ENCODE results near the gene UGT1A7. TPM values are rescaled to one million over a fixed set of nuclear protein-coding genes. Genes with fewer than 3 reads are reported as not detected.

UGT1A7 gene
- total RNA-seq, 4 donors from 2014 or later = 4.6 TPM; not detected in 3

- TF ChIP-seq POLR2AphosphoS5 (IDR thresholded peaks at IDR 0.05) (no peak), POLR2A (IDR thresholded peaks at IDR 0.05) (no peak), EP300 (IDR thresholded peaks at IDR 0.05) (no peak)
- TF ChIP-seq, protein P1, sequence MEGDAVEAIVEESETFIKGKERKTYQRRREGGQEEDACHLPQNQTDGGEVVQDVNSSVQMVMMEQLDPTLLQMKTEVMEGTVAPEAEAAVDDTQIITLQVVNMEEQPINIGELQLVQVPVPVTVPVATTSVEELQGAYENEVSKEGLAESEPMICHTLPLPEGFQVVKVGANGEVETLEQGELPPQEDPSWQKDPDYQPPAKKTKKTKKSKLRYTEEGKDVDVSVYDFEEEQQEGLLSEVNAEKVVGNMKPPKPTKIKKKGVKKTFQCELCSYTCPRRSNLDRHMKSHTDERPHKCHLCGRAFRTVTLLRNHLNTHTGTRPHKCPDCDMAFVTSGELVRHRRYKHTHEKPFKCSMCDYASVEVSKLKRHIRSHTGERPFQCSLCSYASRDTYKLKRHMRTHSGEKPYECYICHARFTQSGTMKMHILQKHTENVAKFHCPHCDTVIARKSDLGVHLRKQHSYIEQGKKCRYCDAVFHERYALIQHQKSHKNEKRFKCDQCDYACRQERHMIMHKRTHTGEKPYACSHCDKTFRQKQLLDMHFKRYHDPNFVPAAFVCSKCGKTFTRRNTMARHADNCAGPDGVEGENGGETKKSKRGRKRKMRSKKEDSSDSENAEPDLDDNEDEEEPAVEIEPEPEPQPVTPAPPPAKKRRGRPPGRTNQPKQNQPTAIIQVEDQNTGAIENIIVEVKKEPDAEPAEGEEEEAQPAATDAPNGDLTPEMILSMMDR (IDR thresholded peaks at IDR 0.05) = no peak
- H3K27me3 ChIP-seq = peaks cover 11% of the 10 kb centered on the region
- WGBS, 2 donors (ENCODE audit: low coverage in 1 of 2) = 71 to 73% methylated on average over 2 to 3 of the region's 5 CpGs
- no peaks in the 10 kb centered on the region for H3K4me1 ChIP-seq
- no peak within 1 kb of the TSS for H3K4me3 ChIP-seq
- no peak for ATAC-seq
- H3K9me3 ChIP-seq = no peaks in the 10 kb centered on the region
- no peak within 1 kb of the TSS for H3K27ac ChIP-seq
- H3K36me3 ChIP-seq = no peaks in the 10 kb centered on the region
Measured at GRCh38 chr2:233671290-233672161, 10.2 kb upstream of the UGT1A7 start, which contains the start of gene UGT1A9. UGT1A9 (plus strand) TSS chr2:233671898; CDS start chr2:233671935, 37 bp downstream.

DNA sequence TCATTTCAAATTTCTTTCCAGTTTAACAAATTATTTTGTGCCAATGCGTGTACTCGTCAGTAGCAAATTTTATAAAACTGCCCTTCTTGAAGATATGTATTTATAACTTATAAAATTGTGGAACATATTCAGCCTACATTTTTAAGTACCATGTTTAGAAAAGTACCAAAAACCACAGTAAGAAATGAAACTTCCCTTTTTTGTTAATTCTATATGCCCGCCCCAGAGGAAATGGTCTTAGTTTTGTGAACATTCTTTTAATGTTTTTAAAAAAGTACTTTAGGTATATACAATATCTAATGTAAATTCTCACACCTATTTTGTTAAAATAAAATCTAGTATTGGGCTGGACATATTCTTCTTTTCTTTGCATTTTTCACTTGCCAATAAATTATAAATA lies 8.8 kb upstream of the UGT1A7 start:
- no peaks in the 10 kb centered on the region for H3K36me3 ChIP-seq
- no peaks in the 10 kb centered on the region for H3K9me3 ChIP-seq
- TF ChIP-seq POLR2AphosphoS5 (IDR thresholded peaks at IDR 0.05) = no peak
- H3K4me3 ChIP-seq = no peak overlapping the region
- H3K4me1 ChIP-seq = no peaks in the 10 kb centered on the region
- H3K27me3 ChIP-seq = peaks cover 17% of the 10 kb centered on the region
- no peak overlapping the region for H3K27ac ChIP-seq
- no peak for ATAC-seq
- 54 to 76% methylated on average over 3 of the region's 3 CpGs for WGBS, 2 donors (ENCODE audit: low coverage in 1 of 2)

DNA sequence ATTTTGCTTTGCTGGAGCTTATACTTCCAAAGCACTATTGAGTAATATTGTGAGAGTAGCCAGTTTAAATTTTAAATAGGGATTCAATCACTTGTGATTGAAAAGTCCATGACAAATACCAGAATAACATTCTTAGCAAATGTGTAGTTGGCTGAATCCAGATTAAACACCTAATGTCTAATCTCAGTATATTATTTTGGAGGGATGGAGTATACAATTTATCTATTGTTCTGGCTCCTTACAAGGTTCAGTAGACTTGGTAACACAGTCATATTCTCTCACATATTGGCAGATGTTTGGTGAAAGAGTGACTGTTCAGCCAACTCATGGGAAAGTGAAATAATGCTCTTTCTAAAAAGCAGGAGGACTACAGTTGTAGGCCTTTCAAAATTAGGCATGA lies 7.8 kb upstream of the UGT1A7 start:
- Histone ChIP-seq H3K9me3 (no peaks in the 10 kb centered on the region), H3K36me3 (no peaks in the 10 kb centered on the region), H3K27ac (no peak overlapping the region), H3K4me1 (no peaks in the 10 kb centered on the region), H3K27me3 (peaks cover 17% of the 10 kb centered on the region), H3K4me3 (no peak overlapping the region)
- TF ChIP-seq POLR2A (IDR thresholded peaks at IDR 0.05) (no peak), EP300 (IDR thresholded peaks at IDR 0.05) (no peak), POLR2AphosphoS5 (IDR thresholded peaks at IDR 0.05) (no peak)
- TF ChIP-seq, protein P1 (IDR thresholded peaks at IDR 0.05) = no peak
- ATAC-seq = no peak

- Histone ChIP-seq H3K4me3 (no peak overlapping the region), H3K4me1 (no peaks in the 10 kb centered on the region), H3K27me3 (peaks cover 17% of the 10 kb centered on the region), H3K9me3 (no peaks in the 10 kb centered on the region), H3K27ac (no peak overlapping the region), H3K36me3 (no peaks in the 10 kb centered on the region)
- 50 to 55% methylated on average over 1 of the region's 1 CpG for WGBS, 2 donors (ENCODE audit: low coverage in 1 of 2)
- no peak for ATAC-seq
- TF ChIP-seq, protein P1 (IDR thresholded peaks at IDR 0.05) = no peak
- TF ChIP-seq POLR2AphosphoS5 (IDR thresholded peaks at IDR 0.05) = no peak
- no peak for TF ChIP-seq POLR2A (IDR thresholded peaks at IDR 0.05)
- TF ChIP-seq EP300 (IDR thresholded peaks at IDR 0.05) = no peak
Measured at GRCh38 chr2:233674314-233674713, 7.4 kb upstream of the UGT1A7 start.

DNA sequence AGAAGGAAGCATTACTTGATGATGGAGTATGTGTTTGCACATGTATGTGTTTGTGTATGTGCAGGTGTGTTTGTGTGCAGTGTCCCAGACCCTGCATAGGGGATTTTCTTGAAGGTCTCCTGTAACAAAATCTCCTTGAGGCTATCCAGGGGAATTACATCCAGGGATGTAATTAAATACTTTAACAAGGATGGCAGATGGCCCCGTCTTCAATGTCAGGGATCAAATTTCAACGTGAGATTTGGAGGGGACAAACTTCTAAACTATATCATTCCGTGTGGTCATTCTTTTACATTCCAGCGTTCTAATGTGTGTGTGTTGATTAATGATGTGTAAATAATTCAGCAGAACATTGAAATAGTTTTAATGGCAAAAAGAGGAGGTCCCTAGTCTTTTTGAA lies 6.7 kb upstream of the UGT1A7 start:
- Histone ChIP-seq H3K36me3 (no peaks in the 10 kb centered on the region), H3K4me1 (no peaks in the 10 kb centered on the region), H3K27me3 (peaks cover 12% of the 10 kb centered on the region), H3K9me3 (no peaks in the 10 kb centered on the region), H3K4me3 (no peak overlapping the region), H3K27ac (no peak overlapping the region)
- TF ChIP-seq EP300 (IDR thresholded peaks at IDR 0.05) = no peak
- no peak for TF ChIP-seq POLR2A (IDR thresholded peaks at IDR 0.05)
- no peak for TF ChIP-seq POLR2AphosphoS5 (IDR thresholded peaks at IDR 0.05)
- TF ChIP-seq, protein P1 (IDR thresholded peaks at IDR 0.05) = no peak
- no peak for ATAC-seq
- WGBS, 2 donors (ENCODE audit: low coverage in 1 of 2) = 7 to 9% methylated on average over 4 of the region's 4 CpGs
